NCI-H2196 (cell line): ENCODE data around the gene MISP3.

Experiments
- DNase-seq: peaks from one replicate; lab custom pipeline; 2025; ENCODE audit not compliant: unreplicated experiment; lab: John Stamatoyannopoulos, UW

Gene MISP3

GRCh38 chr19:14119146-14119545 lies 46.6 kb downstream of the MISP3 start:
- no peak for DNase-seq

GRCh38 chr19:14119644-14120496 lies 47.3 kb downstream of the MISP3 start:
- DNase-seq: no peak

GRCh38 chr19:14120497-14120780 lies 47.9 kb downstream of the MISP3 start:
- DNase-seq: no peak

DNA sequence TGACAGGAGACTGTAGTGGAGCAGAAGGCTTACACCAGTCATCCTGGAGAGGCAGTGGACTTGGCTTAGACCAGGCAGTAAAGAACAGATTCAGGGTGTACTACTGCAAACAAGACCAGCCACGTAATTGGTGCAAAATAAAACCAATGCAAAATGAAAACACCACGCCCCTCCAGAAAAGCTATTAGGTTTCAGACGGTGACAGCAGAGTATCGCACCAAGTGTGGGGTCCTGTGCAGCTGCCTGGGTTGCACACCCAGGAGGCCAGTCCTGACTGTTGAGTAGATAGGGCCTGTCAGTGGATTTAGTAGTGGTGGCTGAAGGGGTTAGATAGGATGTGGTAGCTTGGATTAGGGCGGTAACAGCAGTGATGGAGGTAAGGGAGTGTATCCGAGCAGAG lies 50.3 kb downstream of the MISP3 start:
- DNase-seq: no peak
